K562 (cell line): Measurements from ENCODE around the gene NEMF. TPM values are rescaled to one million over a fixed set of nuclear protein-coding genes. Genes with fewer than 3 reads are reported as not detected.

Source experiments
- ASH1L ChIP-seq: fragments of 450-650 bp; IDR thresholded peaks from 2 replicates; pipeline ENCODE4 v1.6.1; 2018; ENCODE audit warnings: borderline replicate concordance, mild to moderate bottlenecking, low read depth; ENCODE audit not compliant: partially characterized antibody
- DDX20 ChIP-seq: fragments of 450-650 bp; IDR thresholded peaks from 2 replicates; pipeline ENCODE4 v1.6.1; 2016; ENCODE audit warnings: missing genetic modification characterization, low read depth, mild to moderate bottlenecking, missing compliant biosample characterization, moderate library complexity
- HDAC6 ChIP-seq: IDR thresholded peaks from 2 replicates; pipeline ENCODE4 v1.6.1; 2012; ENCODE audit warnings: low read depth, mild to moderate bottlenecking, control low read depth, inconsistent platforms, low read length, moderate library complexity
- MEIS2 ChIP-seq: fragments of 450-650 bp; IDR thresholded peaks from 2 replicates; pipeline ENCODE4 v1.6.1; 2014; ENCODE audit warnings: mild to moderate bottlenecking; ENCODE audit not compliant: partially characterized antibody
- NUFIP1 ChIP-seq: fragments of 450-650 bp; IDR thresholded peaks from 2 replicates; pipeline ENCODE4 v1.6.1; 2018; ENCODE audit not compliant: partially characterized antibody
- PHB2 ChIP-seq: fragments of 450-650 bp; IDR thresholded peaks from 2 replicates; pipeline ENCODE4 v1.6.1; 2017; ENCODE audit warnings: low read depth
- RBFOX2 ChIP-seq: fragments of 200-400 bp; formaldehyde crosslinking; IDR thresholded peaks from 2 replicates; pipeline ENCODE4 v1.6.1; 2017; ENCODE audit warnings: low read depth, mild to moderate bottlenecking, low read length, moderate library complexity
- TFAM ChIP-seq: fragments of 250-450 bp; sonication (Bioruptor Pico); conservative IDR thresholded peaks from 2 replicates; pipeline ENCODE4 v1.5.0; 2021; ENCODE audit warnings: mild to moderate bottlenecking, moderate library complexity
- YY1 ChIP-seq, 3 experiments: IDR thresholded peaks; 2 replicates each; pipeline ENCODE4 v1.6.1; 2011; ENCODE audit warnings: low read length in 2 of 3, mild to moderate bottlenecking in 2 of 3, moderate library complexity in 2 of 3, borderline replicate concordance in 1 of 3, control low read depth in 1 of 3, low read depth in 1 of 3; ENCODE audit not compliant: insufficient read depth in 3 of 3, insufficient replicate concordance in 2 of 3, control insufficient read depth in 1 of 3, insufficient read length in 1 of 3; ENCODE audit errors: extremely low read depth in 1 of 3
- polyA plus RNA-seq, 8 experiments: library from polyadenylated mRNA; depleted of rRNA in 4 of 8; stranded (reverse) in 5 of 8; unstranded in 3 of 8; fragments of >200 nt; fragmentation: Nextera tagmentation in 2 of 8; fragmentation: Illumina TruSeq in 1 of 8; extraction: Ambion mirVana in 2 of 8; extraction: Trizol in 1 of 8; gene quantifications; 2 replicates each; pipeline versions ENCODE4 v1.2.1 to v1.2.3, GENCODE V29; 2011 to 2014; ENCODE audit warnings: inconsistent platforms in 1 of 8, missing spikeins in 1 of 8
- total RNA-seq, 7 experiments: library from RNA; depleted of rRNA in 6 of 7; stranded (reverse); fragments of >200 nt in 6 of 7; fragmentation: Illumina TruSeq in 2 of 7; extraction: Trizol in 2 of 7; gene quantifications; 2 replicates each; pipeline versions ENCODE4 v1.2.1 to v1.2.3, GENCODE V29; 2011 to 2021; ENCODE audit warnings: low replicate concordance in 1 of 7
- TF ChIP-seq, protein P1 (sequence below): sonication (generic); formaldehyde crosslinking; IDR thresholded peaks from 2 replicates; pipeline ENCODE4 v1.4.0; 2020; ENCODE audit warnings: mild to moderate bottlenecking, missing genetic modification reagents
- TF ChIP-seq, protein P2 (sequence below): fragments of 450-650 bp; IDR thresholded peaks from 2 replicates; pipeline ENCODE4 v1.6.1; 2018; ENCODE audit warnings: mild to moderate bottlenecking, low read depth; ENCODE audit not compliant: partially characterized antibody
- TF ChIP-seq, protein P3 (sequence below): sonication (generic); formaldehyde crosslinking; IDR thresholded peaks from 2 replicates; pipeline ENCODE4 v1.8.0; 2022; ENCODE audit warnings: mild to moderate bottlenecking, low read depth, missing genetic modification reagents
- TF ChIP-seq, protein P4 (sequence below): fragments of 250-450 bp; sonication (Bioruptor Pico); IDR thresholded peaks from 2 replicates; pipeline ENCODE4 v1.5.0; 2021; ENCODE audit warnings: mild to moderate bottlenecking, borderline replicate concordance

Gene NEMF
- total and polyA plus RNA-seq, 9 of the 15 experiments (the other 6 are each of a cell fraction or from before 2014, with no cell fraction given) = 38.8 to 94.4 (median 61.0) TPM

DNA sequence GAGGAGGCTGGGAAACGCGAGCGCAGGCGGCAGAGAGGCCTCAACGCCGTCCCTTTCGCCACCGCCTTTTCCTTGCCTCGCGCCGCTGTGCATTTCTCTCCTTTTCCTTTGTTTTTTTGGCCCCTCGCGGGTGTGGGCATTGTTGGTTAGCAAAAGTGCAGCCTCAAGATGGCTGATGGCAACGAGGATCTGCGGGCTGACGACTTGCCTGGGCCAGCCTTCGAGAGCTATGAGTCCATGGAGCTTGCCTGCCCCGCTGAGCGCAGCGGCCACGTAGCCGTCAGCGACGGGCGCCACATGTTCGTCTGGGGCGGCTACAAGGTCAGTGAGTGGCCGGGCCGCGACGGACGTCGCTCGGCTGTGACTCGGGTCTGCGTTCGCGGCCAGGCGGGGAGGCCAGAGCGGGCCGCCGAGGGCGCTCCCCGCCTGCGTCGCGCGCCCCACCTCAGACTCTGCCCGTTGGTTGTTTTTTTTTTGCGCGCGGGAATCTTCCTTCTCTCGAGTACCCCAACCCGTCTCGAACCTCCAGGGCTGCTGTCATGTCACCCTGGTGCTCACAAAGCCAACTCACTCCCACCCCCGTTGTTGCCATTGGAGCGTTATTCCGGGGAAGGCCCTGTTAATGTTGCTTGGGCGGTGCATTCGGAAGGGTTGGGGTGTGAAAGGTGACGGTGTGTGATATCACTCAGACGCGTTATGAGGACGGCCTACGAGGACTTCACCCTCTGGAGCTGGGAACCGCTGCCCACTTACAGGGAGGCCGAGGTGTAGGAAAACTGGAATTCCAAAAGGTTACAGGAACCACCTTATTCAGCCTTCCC is 84.1 kb downstream of the NEMF start (continued):
- TF ChIP-seq, protein P1, sequence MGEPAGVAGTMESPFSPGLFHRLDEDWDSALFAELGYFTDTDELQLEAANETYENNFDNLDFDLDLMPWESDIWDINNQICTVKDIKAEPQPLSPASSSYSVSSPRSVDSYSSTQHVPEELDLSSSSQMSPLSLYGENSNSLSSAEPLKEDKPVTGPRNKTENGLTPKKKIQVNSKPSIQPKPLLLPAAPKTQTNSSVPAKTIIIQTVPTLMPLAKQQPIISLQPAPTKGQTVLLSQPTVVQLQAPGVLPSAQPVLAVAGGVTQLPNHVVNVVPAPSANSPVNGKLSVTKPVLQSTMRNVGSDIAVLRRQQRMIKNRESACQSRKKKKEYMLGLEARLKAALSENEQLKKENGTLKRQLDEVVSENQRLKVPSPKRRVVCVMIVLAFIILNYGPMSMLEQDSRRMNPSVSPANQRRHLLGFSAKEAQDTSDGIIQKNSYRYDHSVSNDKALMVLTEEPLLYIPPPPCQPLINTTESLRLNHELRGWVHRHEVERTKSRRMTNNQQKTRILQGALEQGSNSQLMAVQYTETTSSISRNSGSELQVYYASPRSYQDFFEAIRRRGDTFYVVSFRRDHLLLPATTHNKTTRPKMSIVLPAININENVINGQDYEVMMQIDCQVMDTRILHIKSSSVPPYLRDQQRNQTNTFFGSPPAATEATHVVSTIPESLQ (CRISPR knock-in tag) = 0 out of 2 replicates have a peak, but pooled peaks have one; percentile 55
- TF ChIP-seq NUFIP1 (no peak), RBFOX2 (peak; percentile 86), MEIS2 (no peak), YY1 (IDR thresholded peaks at IDR 0.05; ENCODE audit: borderline replicate concordance in 1 of 3, control insufficient read depth in 1 of 3, extremely low read depth in 1 of 3, insufficient read depth in 3 of 3, insufficient read length in 1 of 3, insufficient replicate concordance in 2 of 3, low read depth in 1 of 3, low read length in 2 of 3) (peak in 2 of 3 experiments; percentile 35 to 38), DDX20 (tag) (no peak), ASH1L (no peak), TFAM (no peak), HDAC6 (no peak), PHB2 (no peak)
- TF ChIP-seq, protein P2, sequence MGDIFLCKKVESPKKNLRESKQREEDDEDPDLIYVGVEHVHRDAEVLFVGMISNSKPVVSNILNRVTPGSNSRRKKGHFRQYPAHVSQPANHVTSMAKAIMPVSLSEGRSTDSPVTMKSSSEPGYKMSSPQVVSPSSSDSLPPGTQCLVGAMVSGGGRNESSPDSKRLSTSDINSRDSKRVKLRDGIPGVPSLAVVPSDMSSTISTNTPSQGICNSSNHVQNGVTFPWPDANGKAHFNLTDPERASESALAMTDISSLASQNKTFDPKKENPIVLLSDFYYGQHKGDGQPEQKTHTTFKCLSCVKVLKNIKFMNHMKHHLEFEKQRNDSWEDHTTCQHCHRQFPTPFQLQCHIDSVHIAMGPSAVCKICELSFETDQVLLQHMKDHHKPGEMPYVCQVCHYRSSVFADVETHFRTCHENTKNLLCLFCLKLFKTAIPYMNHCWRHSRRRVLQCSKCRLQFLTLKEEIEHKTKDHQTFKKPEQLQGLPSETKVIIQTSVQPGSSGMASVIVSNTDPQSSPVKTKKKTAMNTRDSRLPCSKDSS = no peak
- TF ChIP-seq, protein P3, sequence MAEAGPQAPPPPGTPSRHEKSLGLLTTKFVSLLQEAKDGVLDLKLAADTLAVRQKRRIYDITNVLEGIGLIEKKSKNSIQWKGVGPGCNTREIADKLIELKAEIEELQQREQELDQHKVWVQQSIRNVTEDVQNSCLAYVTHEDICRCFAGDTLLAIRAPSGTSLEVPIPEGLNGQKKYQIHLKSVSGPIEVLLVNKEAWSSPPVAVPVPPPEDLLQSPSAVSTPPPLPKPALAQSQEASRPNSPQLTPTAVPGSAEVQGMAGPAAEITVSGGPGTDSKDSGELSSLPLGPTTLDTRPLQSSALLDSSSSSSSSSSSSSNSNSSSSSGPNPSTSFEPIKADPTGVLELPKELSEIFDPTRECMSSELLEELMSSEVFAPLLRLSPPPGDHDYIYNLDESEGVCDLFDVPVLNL (CRISPR knock-in tag) = no peak
- TF ChIP-seq, protein P4, sequence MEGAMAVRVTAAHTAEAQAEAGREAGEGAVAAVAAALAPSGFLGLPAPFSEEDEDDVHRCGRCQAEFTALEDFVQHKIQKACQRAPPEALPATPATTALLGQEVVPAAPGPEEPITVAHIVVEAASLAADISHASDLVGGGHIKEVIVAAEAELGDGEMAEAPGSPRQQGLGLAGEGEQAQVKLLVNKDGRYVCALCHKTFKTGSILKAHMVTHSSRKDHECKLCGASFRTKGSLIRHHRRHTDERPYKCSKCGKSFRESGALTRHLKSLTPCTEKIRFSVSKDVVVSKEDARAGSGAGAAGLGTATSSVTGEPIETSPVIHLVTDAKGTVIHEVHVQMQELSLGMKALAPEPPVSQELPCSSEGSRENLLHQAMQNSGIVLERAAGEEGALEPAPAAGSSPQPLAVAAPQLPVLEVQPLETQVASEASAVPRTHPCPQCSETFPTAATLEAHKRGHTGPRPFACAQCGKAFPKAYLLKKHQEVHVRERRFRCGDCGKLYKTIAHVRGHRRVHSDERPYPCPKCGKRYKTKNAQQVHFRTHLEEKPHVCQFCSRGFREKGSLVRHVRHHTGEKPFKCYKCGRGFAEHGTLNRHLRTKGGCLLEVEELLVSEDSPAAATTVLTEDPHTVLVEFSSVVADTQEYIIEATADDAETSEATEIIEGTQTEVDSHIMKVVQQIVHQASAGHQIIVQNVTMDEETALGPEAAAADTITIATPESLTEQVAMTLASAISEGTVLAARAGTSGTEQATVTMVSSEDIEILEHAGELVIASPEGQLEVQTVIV (CRISPR knock-in tag) = no peak
